WI38 (cell line): ENCODE results near the gene ADAM22.

Source experiments
- H3K4me3 ChIP-seq: 2 replicates; pipeline ENCODE4 v1.5.1; 2011; ENCODE audit warnings: low read depth, mild to moderate bottlenecking, control low read depth, low read length
- TF ChIP-seq, protein P1 (sequence below): IDR thresholded peaks from 2 replicates; pipeline ENCODE4 v1.5.1; 2012; ENCODE audit warnings: low read depth, mild to moderate bottlenecking, control low read depth, low read length

ADAM22 gene

DNA sequence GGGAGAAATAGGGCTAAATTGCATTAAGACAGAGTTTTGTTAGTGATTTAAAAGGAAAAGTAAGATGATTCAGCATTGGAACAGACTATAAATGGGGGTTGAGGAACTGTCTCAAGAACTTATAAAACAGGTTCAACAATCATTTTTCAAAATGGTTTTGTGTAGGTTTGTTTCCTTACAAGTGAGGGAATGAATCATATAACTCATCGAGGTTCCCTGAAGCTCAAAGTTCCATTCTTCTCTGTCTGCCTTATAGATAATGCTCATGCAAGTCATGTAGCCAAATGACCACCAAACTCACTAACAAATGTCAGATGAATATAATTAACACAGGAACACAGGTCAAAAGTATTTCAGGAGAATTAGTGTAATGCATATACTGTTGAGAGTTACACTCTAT is 27.7 kb downstream of the ADAM22 start:
- TF ChIP-seq, protein P1, sequence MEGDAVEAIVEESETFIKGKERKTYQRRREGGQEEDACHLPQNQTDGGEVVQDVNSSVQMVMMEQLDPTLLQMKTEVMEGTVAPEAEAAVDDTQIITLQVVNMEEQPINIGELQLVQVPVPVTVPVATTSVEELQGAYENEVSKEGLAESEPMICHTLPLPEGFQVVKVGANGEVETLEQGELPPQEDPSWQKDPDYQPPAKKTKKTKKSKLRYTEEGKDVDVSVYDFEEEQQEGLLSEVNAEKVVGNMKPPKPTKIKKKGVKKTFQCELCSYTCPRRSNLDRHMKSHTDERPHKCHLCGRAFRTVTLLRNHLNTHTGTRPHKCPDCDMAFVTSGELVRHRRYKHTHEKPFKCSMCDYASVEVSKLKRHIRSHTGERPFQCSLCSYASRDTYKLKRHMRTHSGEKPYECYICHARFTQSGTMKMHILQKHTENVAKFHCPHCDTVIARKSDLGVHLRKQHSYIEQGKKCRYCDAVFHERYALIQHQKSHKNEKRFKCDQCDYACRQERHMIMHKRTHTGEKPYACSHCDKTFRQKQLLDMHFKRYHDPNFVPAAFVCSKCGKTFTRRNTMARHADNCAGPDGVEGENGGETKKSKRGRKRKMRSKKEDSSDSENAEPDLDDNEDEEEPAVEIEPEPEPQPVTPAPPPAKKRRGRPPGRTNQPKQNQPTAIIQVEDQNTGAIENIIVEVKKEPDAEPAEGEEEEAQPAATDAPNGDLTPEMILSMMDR: no peak
- no peak overlapping the region for H3K4me3 ChIP-seq

DNA sequence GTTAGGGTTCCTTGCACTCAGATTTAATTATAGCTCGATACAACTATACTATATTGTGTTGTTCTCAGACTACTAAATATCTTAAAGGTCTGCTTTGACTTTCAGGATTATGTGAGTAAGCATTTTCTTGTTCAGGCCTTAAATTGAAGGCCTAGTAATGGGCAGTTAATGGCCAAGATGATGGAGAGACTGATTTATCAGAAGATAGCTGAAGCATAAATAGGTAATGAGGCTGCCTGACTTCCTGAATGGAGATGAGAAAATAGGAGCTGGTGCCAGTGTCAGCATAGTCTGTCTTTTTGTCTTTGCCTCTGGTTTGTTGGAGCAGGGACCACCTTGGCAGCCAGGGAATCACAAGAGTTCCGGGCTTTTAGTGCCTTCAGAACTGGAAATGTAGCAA is 32.2 kb downstream of the ADAM22 start:
- no peak overlapping the region for H3K4me3 ChIP-seq
- TF ChIP-seq, protein P1: no peak

GRCh38 chr7:87968021-87968420 is 34.0 kb downstream of the ADAM22 start:
- TF ChIP-seq, protein P1: no peak

DNA sequence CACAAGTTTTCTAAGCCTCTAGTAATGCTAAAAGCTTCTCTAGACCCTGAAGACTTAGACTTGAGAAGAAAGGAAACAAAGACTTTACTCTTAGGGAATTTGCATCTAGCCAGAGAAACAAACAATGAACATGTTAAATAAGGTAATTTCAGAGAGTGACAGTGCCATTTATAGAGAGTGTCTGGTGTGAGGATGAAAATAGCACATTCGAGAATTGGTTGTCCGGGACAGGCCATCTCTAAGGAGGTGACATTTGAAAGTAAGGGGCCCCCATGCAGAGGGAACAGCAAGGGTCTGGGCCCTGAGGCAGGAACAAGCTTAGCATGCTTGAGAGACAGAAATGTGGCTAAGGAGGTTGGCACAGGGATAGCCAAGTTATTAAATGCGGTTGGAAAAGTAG is 48.1 kb downstream of the ADAM22 start:
- H3K4me3 ChIP-seq: no peak overlapping the region
- TF ChIP-seq, protein P1: no peak

More at GRCh38 chr7:87968021-87968420, 34.0 kb downstream of the ADAM22 start:
- no peak overlapping the region for H3K4me3 ChIP-seq

DNA sequence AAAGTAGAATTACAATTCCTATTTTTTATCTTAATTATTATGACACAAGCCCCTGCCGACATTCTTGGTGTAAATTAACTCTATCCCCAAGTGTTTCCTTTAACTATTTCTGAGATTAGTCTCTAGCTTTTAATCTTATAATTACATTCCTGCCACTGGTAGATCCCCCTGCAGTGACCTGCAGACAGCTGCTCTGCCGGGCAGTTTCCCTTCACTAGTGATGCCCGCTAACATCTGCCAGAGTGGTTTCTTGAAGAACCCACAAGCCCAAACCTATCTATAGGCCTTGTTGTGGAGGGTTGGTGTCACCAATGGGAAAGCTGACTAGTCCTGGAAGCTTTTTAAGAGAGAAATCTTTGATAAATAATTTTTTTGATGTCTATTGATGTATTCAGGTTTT is 50.0 kb downstream of the ADAM22 start:
- TF ChIP-seq, protein P1: no peak
- no peak overlapping the region for H3K4me3 ChIP-seq

- TF ChIP-seq, protein P1: no peak
- H3K4me3 ChIP-seq: no peak overlapping the region
These were observed 59.2 kb downstream of the ADAM22 start for GRCh38 chr7:87993269-87993668.

- TF ChIP-seq, protein P1: no peak
- no peak overlapping the region for H3K4me3 ChIP-seq
These were observed 65.2 kb downstream of the ADAM22 start for GRCh38 chr7:87999261-87999660.
